COLO829 (cell line): ENCODE results near the gene NPNT.

Experiments used
- DNase-seq: peaks from one replicate; pipeline ENCODE4 v3.0.0; 2012; ENCODE audit warnings: low spot score

NPNT gene

DNA sequence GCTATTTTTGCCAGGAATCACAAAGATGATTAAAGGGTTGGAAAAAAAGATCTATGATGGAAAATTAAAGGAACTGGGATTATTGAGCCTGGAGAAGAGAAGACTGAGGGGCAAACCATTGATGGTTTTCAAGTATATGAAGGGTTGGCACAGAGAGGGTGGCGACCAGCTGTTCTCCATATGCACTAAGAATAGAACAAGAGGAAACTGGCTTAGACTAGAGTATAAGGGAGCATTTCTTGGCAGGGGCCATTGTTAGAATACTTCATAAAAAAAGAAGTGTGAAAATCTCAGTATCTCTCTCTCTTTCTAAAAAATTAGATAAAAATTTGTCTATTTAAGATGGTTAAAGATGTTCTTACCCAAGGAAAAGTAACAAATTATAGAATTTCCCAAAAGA, 75.1 kb downstream of the NPNT start:
- DNase-seq: no peak

DNA sequence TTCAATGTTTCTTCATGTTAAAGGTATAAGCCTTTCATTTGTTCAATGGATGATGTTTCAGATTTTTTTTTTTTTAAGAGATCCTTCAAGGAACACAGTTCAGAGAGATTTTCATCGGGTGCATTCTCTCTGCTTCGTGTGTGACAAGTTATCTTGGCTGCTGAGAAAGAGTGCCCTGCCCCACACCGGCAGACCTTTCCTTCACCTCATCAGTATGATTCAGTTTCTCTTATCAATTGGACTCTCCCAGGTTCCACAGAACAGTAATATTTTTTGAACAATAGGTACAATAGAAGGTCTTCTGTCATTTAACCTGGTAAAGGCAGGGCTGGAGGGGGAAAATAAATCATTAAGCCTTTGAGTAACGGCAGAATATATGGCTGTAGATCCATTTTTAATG, 75.8 kb downstream of the NPNT start:
- no peak for DNase-seq

DNA sequence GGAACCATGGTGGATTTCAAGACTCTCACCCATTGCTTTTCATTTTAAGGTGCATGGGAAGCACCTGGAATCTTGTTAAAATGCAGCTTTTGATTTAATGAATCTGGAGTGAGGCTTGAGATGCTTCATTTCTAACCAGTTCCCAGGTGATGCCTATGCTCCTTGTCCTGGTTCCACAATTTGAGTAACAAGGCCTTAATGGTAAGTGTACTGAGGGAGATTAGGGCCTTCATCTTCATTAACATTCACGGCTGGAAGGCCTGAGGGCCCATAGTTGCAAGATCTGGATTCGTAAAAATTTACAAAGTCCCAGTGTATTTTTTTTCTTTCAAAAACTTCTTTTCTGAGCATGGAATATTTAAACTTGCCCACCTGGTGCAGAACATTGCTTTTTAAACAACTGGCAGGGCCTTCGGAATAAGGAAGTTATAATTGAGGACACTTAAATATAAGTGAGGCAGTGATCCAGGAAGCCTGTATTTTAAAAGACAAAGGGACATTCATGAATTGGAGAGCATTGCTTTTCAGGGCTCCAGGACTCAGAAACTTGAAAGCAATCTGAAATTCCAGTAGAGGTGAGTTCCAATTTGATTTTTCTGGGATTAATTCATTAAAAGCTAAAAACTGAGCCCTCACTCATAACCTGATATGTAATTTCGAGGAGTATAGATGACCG, 77.8 kb downstream of the NPNT start:
- DNase-seq: no peak

DNA sequence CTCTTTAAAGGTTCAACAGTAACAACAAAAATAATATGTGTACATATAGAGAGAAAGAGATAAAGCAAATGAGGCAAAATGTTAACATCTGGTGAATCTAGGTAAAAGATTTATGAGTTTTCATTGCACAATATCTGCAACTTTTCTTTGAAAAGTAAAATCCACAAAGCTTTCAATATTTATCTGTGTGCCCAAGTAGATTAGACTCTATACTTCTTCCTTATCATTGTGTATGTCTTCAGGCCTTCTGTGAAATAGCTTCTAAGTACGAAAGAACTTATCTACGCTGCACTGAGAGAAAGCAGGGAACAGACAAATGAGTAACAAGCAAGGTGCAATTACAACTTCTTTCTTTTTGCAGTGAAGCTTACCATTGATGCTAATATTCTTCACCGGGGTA, 81.6 kb downstream of the NPNT start:
- no peak for DNase-seq

DNA sequence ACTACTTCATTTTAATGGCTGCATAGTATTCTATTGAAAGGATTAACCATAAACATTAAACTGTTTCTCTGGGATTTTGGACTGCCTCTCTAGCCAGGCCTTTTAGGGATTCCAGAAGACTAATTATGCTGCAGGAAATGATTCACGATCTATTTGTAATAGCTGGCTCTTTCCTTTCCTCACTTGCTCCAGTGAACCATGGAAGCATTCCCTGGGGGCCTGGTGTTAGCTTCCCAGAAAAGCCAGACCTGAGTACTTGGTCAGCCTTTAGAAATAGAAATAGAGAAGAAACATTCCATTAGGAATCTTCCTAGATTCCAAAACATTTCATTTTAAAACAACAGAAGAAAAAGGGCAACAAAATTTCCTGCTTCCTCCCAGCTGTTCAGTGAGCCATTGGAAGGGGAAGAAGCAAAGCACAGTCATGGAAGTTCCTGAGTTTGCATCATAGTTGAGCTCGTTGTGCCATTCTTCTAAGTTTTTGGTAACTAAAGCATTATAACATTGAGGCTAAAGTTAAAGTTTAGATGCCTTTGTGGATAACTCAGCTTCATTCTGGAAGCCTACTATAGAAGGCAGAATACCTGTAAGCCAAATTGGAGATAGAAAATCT, 83.5 kb downstream of the NPNT start:
- DNase-seq: peak; percentile 50

DNA sequence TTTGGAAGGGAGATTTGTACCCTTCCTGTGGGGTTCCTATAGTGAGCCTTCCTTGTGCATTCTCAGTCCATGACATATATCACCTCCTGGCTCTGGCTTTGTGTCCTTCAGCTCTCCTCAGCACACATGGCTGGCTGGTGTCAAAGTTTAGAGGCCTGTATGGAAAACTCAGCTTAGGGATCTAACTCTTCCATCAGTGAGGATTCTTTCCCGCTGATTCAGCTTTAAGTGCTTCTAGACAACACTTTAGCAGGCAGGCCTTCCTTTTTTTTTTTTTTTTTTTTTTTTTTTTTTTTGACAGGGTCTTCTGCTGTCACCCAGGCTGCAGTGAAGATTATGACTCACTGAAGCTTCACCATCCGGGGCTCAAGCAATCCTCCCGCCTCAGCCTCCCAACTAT, 84.2 kb downstream of the NPNT start:
- no peak for DNase-seq

DNA sequence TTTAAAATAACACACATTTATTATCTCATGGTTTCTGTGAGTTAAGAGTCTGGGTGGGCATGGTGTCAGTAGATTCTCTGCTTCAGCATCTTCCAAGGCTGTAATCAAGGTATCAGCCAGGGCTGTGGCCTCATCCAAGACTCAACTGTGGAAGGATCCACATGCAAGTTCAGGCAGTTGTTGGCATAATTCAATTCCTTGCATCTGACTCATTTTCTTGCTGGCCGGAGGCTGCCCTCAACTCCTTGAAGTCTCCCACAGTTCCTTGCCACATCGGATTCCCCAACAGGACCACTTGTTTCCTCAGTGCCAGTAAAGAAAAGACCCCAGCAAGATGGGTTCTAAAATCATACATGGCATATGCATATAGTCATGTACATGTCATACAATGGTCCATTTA, 93.4 kb downstream of the NPNT start:
- no peak for DNase-seq

DNA sequence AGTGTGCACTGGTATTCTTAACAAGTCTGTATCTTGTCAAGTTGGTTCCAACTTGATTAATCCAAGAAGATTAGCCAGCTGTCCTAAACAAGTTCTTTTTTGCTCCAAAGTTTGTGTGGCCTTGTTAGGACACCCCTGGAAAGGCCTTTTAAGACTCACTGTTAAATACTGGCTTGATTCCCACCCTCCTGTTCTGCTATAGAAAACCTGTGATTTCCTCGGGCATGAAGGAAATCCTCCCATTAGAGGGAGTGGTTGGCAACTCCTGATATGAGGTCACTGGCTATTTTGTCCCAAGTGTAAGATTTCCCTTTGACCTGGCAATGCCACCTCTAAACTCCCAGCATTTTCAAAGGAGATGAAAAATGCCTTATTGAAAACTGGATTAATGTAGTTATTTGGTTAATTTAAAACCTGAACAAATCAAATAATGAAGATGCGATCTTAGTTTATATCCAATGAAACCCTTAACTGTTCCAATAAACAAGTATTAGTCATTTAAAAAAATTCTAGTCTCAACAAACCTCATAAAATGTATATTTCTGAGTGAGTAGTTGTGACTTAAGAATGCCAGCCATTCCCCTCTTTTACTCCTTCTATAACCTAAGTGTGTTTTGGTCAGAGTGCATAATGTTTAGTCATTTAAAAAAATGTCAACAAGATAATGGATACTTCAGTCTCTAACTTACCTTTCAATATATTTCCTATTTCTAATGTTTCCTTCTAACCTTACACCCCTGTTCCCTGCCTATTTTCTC, 94.4 kb downstream of the NPNT start:
- DNase-seq: no peak

DNA sequence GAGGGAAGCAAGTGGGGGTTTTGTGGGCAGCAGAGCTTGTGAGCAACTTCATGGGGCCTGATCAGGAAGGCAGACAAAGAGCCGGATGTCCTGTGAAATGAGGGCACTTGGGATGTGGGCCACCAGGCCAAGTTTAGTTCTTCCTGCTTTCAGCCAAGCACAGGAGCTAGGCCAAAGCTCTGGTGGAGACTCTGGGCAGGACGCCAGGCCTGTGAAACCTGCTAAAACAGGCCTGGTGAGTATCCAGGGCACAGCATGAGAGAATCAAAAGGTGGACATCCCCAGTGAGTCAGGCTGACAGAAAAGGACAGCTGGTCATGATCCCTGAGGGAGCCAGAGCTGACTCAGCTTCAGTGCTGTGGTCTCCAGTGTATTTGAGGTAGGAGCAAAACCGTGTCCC, 95.7 kb downstream of the NPNT start:
- DNase-seq: no peak

DNA sequence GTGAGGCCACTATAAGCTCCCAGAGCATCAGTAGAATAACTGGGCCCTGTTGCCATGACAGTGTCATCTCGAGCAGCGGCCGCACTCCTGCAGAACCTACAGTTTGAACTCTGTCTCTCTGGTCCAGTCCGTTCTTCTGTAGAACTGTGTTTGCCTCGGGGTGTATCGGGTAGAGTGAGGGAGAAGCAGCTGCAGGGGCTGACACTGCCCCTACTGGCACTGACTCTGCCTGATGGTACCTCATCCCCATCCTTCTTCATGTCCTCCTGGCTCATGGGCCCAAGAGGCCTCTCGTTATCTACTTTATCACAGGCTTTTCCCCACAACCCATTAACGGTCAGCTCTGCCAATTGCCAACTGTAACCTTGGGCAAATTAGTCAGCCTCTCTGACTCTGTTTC, 96.5 kb downstream of the NPNT start:
- no peak for DNase-seq

DNA sequence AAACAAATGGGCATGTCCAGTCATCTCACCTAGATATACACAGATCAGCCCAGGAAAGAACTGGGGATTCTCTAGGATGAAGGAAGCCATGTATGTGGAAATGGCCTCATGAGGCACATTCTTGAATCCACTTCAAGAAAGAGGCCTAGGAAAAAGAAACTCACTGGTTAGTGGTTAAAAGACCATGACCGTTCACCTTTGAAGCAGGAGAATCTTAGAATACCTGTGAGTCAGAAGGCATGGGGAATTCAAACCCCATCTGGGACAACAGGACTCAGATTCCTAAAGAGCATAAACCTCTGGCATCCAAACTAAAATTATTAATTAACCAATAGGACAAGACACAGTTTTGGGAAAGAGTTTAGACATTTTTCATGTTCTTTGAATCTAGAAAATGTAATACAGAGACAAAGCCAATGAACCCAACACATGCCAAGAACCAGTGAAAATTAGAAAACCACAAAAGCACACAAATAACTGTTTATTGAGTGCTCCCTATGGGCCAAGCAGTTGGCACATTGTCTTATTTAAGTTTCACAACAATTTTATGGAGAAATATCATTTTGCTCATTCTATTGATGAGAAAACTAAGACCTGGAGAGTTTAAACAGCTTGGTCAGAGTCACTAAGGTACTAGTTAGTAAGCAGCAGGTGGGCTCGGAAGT, 97.5 kb downstream of the NPNT start:
- DNase-seq: no peak

DNA sequence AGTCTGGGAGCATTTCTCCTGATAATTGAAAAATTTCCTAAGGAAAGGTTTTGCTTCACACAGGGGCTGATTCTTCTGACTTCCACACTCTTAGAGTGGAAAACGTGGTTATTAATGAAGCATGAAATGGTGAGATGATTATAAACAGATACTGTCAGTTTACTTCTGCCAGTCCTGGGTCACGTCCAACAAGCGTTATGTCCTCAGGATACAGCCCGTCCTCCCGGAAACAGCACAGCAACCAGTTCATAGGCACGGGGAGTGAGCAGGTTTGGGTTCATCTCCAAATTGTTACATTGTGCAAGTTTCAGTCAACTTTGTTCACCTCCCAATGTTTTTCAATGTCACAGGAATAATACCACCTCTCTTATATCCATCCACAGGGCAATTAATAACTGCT, 98.8 kb downstream of the NPNT start:
- no peak for DNase-seq

DNA sequence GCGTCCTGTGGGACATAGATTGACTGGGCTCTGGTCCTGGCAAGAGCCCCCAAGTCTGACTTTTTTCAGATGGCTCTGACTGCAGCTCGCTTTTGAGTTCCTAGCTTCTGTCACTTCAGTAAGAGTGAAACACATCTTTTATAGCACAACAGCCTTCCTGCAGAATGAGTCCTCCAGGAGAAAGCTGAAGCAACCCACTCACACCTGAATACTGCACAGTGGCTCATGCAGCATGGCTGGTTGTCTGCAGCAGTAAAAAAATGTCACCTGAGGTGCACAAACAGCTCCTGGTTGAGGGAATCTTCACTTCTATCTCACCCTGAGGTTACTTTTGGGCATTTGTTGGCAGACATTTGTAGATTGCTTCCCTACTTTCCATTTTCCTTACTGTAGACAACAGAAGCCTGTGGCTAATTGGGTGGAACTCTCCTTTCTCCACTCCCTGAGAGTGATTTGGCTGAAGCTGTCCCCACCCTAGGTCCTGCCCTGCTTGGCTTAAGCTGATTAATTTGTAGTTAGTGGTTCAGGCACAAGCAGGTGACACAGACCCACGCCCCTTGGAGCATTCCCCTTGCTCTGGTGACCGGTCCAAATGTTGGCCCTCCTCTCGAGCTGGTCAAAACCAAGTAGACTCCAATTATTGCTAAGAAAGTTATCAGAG, 99.7 kb downstream of the NPNT start:
- DNase-seq: no peak

DNA sequence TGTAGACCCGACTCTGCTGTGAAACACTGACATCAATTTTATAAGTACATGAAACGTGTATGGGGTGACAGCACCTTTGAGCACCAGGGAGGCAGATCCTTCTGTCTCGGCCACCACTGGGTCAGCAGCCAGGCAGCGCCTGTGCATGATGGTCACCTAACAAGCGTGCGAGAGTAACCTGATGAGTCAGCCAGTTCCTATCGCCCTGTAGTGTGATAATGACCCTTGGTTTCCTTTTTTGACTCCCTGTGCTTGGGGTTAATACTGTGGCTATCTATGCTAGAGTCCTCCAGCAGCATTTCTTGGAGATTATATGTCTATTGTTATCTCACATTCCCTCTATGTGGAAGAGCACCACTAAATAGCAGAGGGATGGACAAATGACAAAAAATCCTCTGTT, 101.6 kb downstream of the NPNT start:
- DNase-seq: no peak

DNA sequence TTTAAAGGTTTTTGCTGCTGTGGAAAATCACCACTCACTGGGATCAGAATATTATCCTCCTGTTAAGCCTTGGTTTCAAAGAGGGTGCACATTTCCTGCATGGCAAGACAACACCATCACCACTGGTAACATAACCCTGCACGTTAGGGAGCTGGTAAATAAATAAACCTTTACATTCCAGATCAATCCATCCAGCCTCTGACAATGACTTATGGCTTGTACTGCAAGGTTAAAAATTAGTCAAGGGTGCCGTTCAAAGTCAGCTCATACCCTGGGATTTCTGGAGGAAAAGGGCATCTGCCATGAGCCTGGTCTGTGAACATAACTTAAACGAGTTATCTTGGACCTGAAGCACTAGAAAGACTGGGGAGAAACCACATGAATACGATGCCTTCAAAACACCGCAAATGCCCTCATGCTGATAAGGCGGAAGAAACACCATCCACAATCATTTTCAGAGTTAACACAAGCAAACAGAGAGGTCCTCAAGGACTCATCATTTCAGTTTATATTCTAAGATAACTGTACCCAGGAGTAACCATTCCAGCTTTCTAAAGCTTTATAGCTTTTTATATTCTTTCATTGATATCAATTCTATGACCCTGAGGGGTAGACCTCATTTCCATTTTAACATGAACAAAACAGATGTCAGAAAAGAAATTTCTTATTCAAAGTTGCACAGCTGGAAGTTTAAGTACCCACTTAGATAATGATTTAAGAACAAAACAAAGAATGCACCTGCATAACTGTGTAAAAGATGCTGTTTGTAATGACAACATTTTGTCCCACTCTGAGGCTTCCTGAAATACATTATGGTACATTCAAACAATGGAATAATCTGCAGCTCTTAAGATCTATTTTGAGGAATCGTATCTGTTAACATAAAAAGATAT, 103.1 kb downstream of the NPNT start:
- no peak for DNase-seq

DNA sequence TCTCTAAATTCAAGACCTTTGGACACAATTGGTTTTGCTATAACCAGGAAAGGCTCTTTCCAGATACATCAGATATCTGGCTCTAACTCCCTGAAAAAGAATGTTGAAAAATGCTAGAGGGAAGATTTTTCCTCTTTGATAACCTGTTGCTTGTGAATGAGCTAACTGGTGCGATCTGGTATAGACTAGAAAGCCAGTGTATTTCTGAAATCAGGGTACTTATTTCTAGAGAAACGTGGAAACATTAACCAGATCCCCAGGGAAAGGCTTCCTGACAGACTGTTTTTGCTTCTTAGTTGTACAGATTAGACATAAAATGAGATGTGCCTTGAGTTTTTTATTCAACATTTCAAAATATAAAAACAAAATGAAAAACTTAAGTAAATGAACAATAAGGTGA, 107.7 kb downstream of the NPNT start:
- no peak for DNase-seq

DNA sequence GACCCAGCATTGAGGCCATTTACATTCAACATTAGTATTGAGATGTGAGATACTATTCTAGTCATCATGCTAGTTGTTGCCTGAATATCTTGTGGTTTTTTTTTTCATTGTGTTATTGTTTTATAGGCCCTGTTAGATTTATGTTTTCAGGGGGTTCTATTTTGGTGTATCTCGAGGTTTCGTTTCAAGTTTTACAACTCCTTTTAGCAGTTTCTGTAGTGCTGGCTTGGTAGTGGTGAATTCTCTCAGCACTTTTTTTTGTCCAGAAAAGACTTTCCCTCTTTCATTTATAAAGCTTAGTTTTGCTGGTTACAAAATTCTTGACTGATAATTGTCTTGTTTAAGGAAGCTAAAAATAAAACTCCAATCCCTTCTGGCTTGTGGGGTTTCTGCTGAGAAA, 115.5 kb downstream of the NPNT start:
- no peak for DNase-seq

DNA sequence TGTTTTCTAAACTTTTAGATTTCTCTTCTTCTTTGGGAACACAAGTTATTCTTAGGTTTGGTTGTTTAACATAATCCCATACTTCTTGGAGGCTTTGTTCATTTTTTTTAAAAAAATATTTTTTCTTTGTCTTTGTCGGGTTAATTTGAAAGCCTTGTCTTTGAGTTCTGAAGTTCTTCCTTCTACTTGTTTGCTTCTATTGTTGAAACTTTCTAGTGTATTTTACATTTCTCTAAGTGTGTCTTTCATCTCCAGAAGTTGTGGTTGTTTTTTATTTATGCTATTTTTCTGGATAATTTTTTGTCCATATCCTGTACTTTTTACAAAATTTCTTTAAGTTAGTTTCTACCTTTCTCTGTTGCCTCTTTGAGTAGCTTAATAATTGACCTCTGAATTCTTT, 116.1 kb downstream of the NPNT start:
- no peak for DNase-seq

DNA sequence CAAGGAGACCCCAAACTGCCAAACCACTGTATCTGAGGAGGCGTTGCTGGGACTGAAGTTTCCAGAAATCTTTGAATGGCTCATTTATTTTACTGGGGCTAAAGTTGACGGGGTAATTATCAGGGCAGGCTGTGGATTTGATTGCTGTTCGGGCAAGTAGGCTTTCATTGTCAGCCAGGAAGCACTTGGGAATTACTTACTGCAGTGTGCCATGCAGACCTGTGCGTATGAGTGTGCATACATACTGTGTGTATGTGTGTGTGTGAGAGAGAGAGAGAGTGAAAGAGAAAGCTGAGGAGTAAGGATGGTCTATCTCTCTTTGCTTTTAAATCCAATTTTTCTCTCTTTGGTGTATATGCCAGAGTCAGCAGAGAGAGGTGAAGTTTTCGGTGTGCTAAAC, 122.7 kb downstream of the NPNT start:
- DNase-seq: no peak

DNA sequence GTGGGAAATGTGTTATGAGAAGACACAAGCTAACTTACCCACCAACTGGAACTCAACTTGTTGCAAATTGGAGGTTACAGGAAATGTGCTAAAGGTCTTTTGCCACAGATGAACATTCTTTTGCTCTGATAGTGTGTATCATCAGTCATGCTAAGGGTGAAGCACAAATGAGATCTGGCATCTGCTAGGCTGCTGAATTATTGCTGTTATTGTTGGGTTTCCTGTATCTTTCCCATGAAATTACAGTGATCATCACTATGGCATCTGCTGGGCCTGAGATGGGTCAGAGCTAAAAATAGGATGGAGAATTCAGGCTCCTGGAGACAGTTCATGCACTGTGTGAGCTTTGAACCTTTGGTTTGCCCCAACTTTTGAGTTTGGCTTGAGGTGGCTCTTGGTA, 124.5 kb downstream of the NPNT start:
- DNase-seq: no peak
